GM19452 (cell line): ENCODE measurements around the gene TEX48.

Source experiments
- ATAC-seq: cut with Tn5 transposase; IDR thresholded peaks from one replicate; pipeline ENCODE4 v1.9.1; 2021; ENCODE audit not compliant: unreplicated experiment

The TEX48 gene

GRCh38 chr9:114681594-114682332, at the start of gene TEX48:
Gene TEX48, minus strand, starts transcription at chr9:114682192. Its CDS starts 10,469 bp downstream, at chr9:114671723.
- no peak for ATAC-seq

- ATAC-seq: no peak
Observed at GRCh38 chr9:114731701-114732100, 49.7 kb upstream of the TEX48 start.

- ATAC-seq: no peak
Observed at GRCh38 chr9:114729706-114730105, 47.7 kb upstream of the TEX48 start.

GRCh38 chr9:114725930-114726329, 43.9 kb upstream of the TEX48 start:
- no peak for ATAC-seq

GRCh38 chr9:114724744-114725143, 42.8 kb upstream of the TEX48 start:
- no peak for ATAC-seq

GRCh38 chr9:114723931-114724330, 41.9 kb upstream of the TEX48 start:
- ATAC-seq: no peak

- no peak for ATAC-seq
Observed at GRCh38 chr9:114722937-114723620, 41.1 kb upstream of the TEX48 start.

- no peak for ATAC-seq
Observed at GRCh38 chr9:114722081-114722621, 40.2 kb upstream of the TEX48 start.

- ATAC-seq: no peak
Observed at GRCh38 chr9:114721491-114722079, 39.6 kb upstream of the TEX48 start.

- ATAC-seq: no peak
Observed at GRCh38 chr9:114720086-114720676, 38.2 kb upstream of the TEX48 start.

- ATAC-seq: no peak
Observed at GRCh38 chr9:114719290-114719689, 37.3 kb upstream of the TEX48 start.

GRCh38 chr9:114718801-114719221, 36.8 kb upstream of the TEX48 start:
- peak; percentile 55 for ATAC-seq

GRCh38 chr9:114717908-114718486, 36.0 kb upstream of the TEX48 start:
- ATAC-seq: no peak

GRCh38 chr9:114709636-114710035, 27.6 kb upstream of the TEX48 start:
- ATAC-seq: no peak

- ATAC-seq: no peak
Observed at GRCh38 chr9:114706711-114707110, 24.7 kb upstream of the TEX48 start.

GRCh38 chr9:114701988-114702387, 20.0 kb upstream of the TEX48 start:
- ATAC-seq: no peak

GRCh38 chr9:114697951-114698351, 16.0 kb upstream of the TEX48 start:
- ATAC-seq: peak; percentile 30

GRCh38 chr9:114696814-114697544, 15.0 kb upstream of the TEX48 start:
- peak; percentile 65 for ATAC-seq

- no peak for ATAC-seq
Observed at GRCh38 chr9:114695948-114696347, 14.0 kb upstream of the TEX48 start.

- ATAC-seq: peak; percentile 38
Observed at GRCh38 chr9:114694719-114695269, 12.8 kb upstream of the TEX48 start.
